HL-60/S4 treated with phorbol 12-myristate 13-acetate at 8.2 ng/mL for 4 days and 3 days (cell line): ENCODE data around the gene DPH2.

Experiments
- in situ Hi-C: fragments of 300-500 bp; cut with MboI; formaldehyde crosslinking; loops from 2 replicates; pipeline ENCODE4 v1.15.0; 2022; ENCODE audit warnings: low sequenced_read_pairs

Gene DPH2

GRCh38 chr1:43938892-43939587 lies 30.8 kb upstream of the DPH2 start:
- in situ Hi-C loops, result loop anchor here (10.0 kb wide), 1 partner anchor 164 kb away; no protein-coding TSS in a partner anchor

- in situ Hi-C loops, result no loop called here
Measured at GRCh38 chr1:43942411-43942810, 27.4 kb upstream of the DPH2 start.

GRCh38 chr1:43944860-43945259 lies 24.9 kb upstream of the DPH2 start:
- in situ Hi-C loops, result no loop called here

- in situ Hi-C loops, result no loop called here
Measured at GRCh38 chr1:43945674-43946235, 24.1 kb upstream of the DPH2 start.

- in situ Hi-C loops, result no loop called here
Measured at GRCh38 chr1:43946236-43947060, 23.4 kb upstream of the DPH2 start, which contains the start of gene IPO13. TSS of gene IPO13 (plus strand) at chr1:43946950. CDS start at chr1:43947601, 651 bp downstream.

- in situ Hi-C loops, result no loop called here
Measured at GRCh38 chr1:43947061-43947873, 22.5 kb upstream of the DPH2 start.

- in situ Hi-C loops, result no loop called here
Measured at GRCh38 chr1:43947874-43948437, 21.9 kb upstream of the DPH2 start.

GRCh38 chr1:43949678-43950077 lies 20.1 kb upstream of the DPH2 start:
- in situ Hi-C loops, result no loop called here

GRCh38 chr1:43951021-43951985 lies 18.5 kb upstream of the DPH2 start:
- in situ Hi-C loops, result no loop called here

- in situ Hi-C loops, result no loop called here
Measured at GRCh38 chr1:43952731-43953346, 17.0 kb upstream of the DPH2 start.

GRCh38 chr1:43953361-43953760 lies 16.4 kb upstream of the DPH2 start:
- in situ Hi-C loops, result no loop called here

- in situ Hi-C loops, result no loop called here
Measured at GRCh38 chr1:43954036-43954435, 15.8 kb upstream of the DPH2 start.

- in situ Hi-C loops, result no loop called here
Measured at GRCh38 chr1:43956234-43956633, 13.6 kb upstream of the DPH2 start.

GRCh38 chr1:43957407-43958040 lies 12.3 kb upstream of the DPH2 start:
- in situ Hi-C loops, result no loop called here

GRCh38 chr1:43958351-43959255 lies 11.2 kb upstream of the DPH2 start:
- in situ Hi-C loops, result no loop called here

- in situ Hi-C loops, result no loop called here
Measured at GRCh38 chr1:43960798-43961197, 9.0 kb upstream of the DPH2 start.

GRCh38 chr1:43961692-43962091 lies 8.1 kb upstream of the DPH2 start:
- in situ Hi-C loops, result no loop called here

GRCh38 chr1:43962324-43962723 lies 7.5 kb upstream of the DPH2 start:
- in situ Hi-C loops, result no loop called here
